Keratinocyte (primary cell): ENCODE data around the gene TP73. TPM values are rescaled to one million over a fixed set of nuclear protein-coding genes. Genes with fewer than 3 reads are reported as not detected.

Experiments
- DNase-seq: peaks from one replicate; pipeline ENCODE4 v3.0.0-alpha.2; 2011; ENCODE audit warnings: low read depth, missing footprints, low spot score
- FAIRE-seq: peaks from 2 replicates; lab custom pipeline; 2011; peaks lifted over from hg19 to GRCh38; lab: Jason Lieb, UNC
- H2AFZ ChIP-seq: 2 replicates; pipeline ENCODE4 v1.6.0; 2012; ENCODE audit warnings: low read length, control low read depth, inconsistent platforms; ENCODE audit not compliant: control insufficient read depth
- H3K27ac ChIP-seq: 2 replicates; pipeline ENCODE4 v1.5.1; 2011; ENCODE audit warnings: low read length; ENCODE audit not compliant: control insufficient read depth, insufficient read depth
- H3K27me3 ChIP-seq: 3 replicates; pipeline ENCODE4 v1.6.0; 2011; ENCODE audit warnings: low read length; ENCODE audit not compliant: control insufficient read depth, insufficient read depth; ENCODE audit errors: extremely low read depth
- H3K36me3 ChIP-seq, 2 experiments: 2 replicates in 1 of 2; 3 replicates in 1 of 2; pipeline ENCODE4 v1.5.1; 2011; ENCODE audit warnings: low read length in 2 of 2, mild to moderate bottlenecking in 1 of 2; ENCODE audit not compliant: control insufficient read depth in 2 of 2, insufficient read depth in 2 of 2; ENCODE audit errors: extremely low read depth in 1 of 2
- H3K4me1 ChIP-seq: 3 replicates; pipeline ENCODE4 v1.5.1; 2011; ENCODE audit warnings: low read length; ENCODE audit not compliant: control insufficient read depth, insufficient read depth; ENCODE audit errors: extremely low read depth
- H3K4me2 ChIP-seq: 3 replicates; pipeline ENCODE4 v1.6.0; 2011; ENCODE audit warnings: low read depth, low read length; ENCODE audit not compliant: control insufficient read depth, insufficient read depth; ENCODE audit errors: extremely low read depth
- H3K4me3 ChIP-seq, 3 experiments: fragments of 200-600 bp in 1 of 3; sonication (generic) in 1 of 3; 2 replicates in 2 of 3; 3 replicates in 1 of 3; pipeline ENCODE4 v1.5.1; 2011 to 2016; ENCODE audit warnings: low read length in 3 of 3, mild to moderate bottlenecking in 3 of 3, control low read depth in 2 of 3, inconsistent platforms in 1 of 3, low read depth in 1 of 3, mixed read lengths in 1 of 3, mixed run types in 1 of 3, moderate library complexity in 1 of 3; ENCODE audit not compliant: control insufficient read depth in 2 of 3, insufficient read depth in 2 of 3; ENCODE audit errors: extremely low read depth in 1 of 3
- H3K79me2 ChIP-seq: 2 replicates; pipeline ENCODE4 v1.6.0; 2012; ENCODE audit warnings: low read length; ENCODE audit not compliant: control insufficient read depth, insufficient read depth
- H3K9ac ChIP-seq: 3 replicates; pipeline ENCODE4 v1.6.0; 2011; ENCODE audit warnings: low read length; ENCODE audit not compliant: control insufficient read depth, insufficient read depth; ENCODE audit errors: extremely low read depth
- H3K9me1 ChIP-seq: 3 replicates; pipeline ENCODE4 v1.6.0; 2011; ENCODE audit warnings: low read length; ENCODE audit not compliant: control insufficient read depth, insufficient read depth; ENCODE audit errors: extremely low read depth
- H3K9me3 ChIP-seq: 2 replicates; pipeline ENCODE4 v1.5.1; 2012; ENCODE audit warnings: low read depth, low read length; ENCODE audit not compliant: control insufficient read depth
- H4K20me1 ChIP-seq: 3 replicates; pipeline ENCODE4 v1.6.0; 2011; ENCODE audit warnings: low read length; ENCODE audit not compliant: control insufficient read depth, insufficient read depth; ENCODE audit errors: extremely low read depth
- EZH2 ChIP-seq: IDR thresholded peaks from one replicate; pipeline ENCODE4 v1.6.1; 2012; ENCODE audit warnings: inconsistent platforms, mild to moderate bottlenecking, low read length, moderate library complexity
- dilution Hi-C: fragments of 300-500 bp; cut with MboI; formaldehyde crosslinking; loops from one replicate; pipeline ENCODE4 v1.7.0; 2020; ENCODE audit warnings: low sequenced_read_pairs; ENCODE audit not compliant: extremely low pct_ligation_motif_present
- polyA plus RNA-seq, 5 experiments: library from polyadenylated mRNA; depleted of rRNA in 3 of 5; stranded (reverse) in 3 of 5; stranded (forward) in 1 of 5; unstranded in 1 of 5; fragments of >200 nt; gene quantifications; 1 replicate in 1 of 5; 2 replicates in 3 of 5; 3 replicates in 1 of 5; pipeline versions ENCODE4 v1.2.1 to v1.2.3, GENCODE V29; 2011 to 2012; ENCODE audit warnings: missing spikeins in 2 of 5, low read depth in 1 of 5, low replicate concordance in 1 of 5
- TF ChIP-seq, protein P1 (sequence below), 3 experiments: IDR thresholded peaks in 1 of 3; conservative IDR thresholded peaks in 1 of 3; optimal IDR thresholded peaks in 1 of 3; 2 replicates in 2 of 3; 3 replicates in 1 of 3; pipeline versions ENCODE3 to v1.5.1; 2011; ENCODE audit warnings: low read length in 3 of 3, mild to moderate bottlenecking in 3 of 3, moderate library complexity in 2 of 3, control low read depth in 1 of 3, inconsistent platforms in 1 of 3; ENCODE audit not compliant: insufficient read depth in 2 of 3; ENCODE audit errors: extremely low read depth in 1 of 3

The TP73 gene
- polyA plus RNA-seq, 1 donor (not counting 4 experiments of a cell fraction or from before 2014, with no cell fraction given): 0.14 TPM

DNA sequence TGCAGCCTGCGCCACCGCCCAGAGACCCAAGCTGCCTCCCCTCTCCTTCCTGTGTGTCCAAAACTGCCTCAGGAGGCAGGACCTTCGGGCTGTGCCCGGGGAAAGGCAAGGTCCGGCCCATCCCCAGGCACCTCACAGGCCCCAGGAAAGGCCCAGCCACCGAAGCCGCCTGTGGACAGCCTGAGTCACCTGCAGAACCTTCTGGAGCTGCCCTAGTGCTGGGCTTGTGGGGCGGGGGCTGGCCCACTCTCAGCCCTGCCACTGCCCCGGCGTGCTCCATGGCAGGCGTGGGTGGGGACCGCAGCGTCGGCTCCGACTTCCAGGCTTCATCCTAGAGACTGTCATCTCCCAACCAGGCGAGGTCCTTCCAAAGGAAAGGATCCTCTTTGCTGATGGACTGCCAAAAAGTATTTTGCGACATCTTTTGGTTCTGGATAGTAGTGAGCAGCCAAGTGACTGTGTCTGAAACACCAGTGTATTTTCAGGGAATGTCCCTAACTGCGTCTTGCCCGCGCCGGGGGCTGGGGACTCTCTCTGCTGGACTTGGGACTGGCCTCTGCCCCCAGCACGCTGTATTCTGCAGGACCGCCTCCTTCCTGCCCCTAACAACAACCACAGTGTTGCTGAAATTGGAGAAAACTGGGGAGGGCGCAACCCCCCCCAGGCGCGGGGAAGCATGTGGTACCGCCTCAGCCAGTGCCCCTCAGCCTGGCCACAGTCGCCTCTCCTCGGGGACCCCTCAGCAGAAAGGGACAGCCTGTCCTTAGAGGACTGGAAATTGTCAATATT lies 81.0 kb downstream of the TP73 start:
- H2AFZ ChIP-seq: no peak overlapping the region
- H3K27ac ChIP-seq: no peak overlapping the region
- no peaks in the 10 kb centered on the region for H3K9me3 ChIP-seq
- no peaks in the 10 kb centered on the region for H3K27me3 ChIP-seq
- no peaks in the 10 kb centered on the region for H3K79me2 ChIP-seq
- no peaks in the 10 kb centered on the region for H3K4me1 ChIP-seq
- H3K36me3 ChIP-seq: peaks cover 3 to 4% of the 10 kb centered on the region in 2 experiments
- dilution Hi-C loops: no loop called here
- H3K4me2 ChIP-seq: no peak overlapping the region
- TF ChIP-seq EZH2: no peak
- TF ChIP-seq, protein P1, sequence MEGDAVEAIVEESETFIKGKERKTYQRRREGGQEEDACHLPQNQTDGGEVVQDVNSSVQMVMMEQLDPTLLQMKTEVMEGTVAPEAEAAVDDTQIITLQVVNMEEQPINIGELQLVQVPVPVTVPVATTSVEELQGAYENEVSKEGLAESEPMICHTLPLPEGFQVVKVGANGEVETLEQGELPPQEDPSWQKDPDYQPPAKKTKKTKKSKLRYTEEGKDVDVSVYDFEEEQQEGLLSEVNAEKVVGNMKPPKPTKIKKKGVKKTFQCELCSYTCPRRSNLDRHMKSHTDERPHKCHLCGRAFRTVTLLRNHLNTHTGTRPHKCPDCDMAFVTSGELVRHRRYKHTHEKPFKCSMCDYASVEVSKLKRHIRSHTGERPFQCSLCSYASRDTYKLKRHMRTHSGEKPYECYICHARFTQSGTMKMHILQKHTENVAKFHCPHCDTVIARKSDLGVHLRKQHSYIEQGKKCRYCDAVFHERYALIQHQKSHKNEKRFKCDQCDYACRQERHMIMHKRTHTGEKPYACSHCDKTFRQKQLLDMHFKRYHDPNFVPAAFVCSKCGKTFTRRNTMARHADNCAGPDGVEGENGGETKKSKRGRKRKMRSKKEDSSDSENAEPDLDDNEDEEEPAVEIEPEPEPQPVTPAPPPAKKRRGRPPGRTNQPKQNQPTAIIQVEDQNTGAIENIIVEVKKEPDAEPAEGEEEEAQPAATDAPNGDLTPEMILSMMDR (optimal IDR thresholded peaks at IDR 0.05 in 1 of 3, IDR thresholded peaks at IDR 0.05 in 1 of 3, conservative IDR thresholded peaks at IDR 0.05 in 1 of 3; ENCODE audit: extremely low read depth in 1 of 3, insufficient read depth in 2 of 3, low read length in 3 of 3): no peak
- no peaks in the 10 kb centered on the region for H4K20me1 ChIP-seq
- no peak for DNase-seq
- H3K9me1 ChIP-seq: no peaks in the 10 kb centered on the region
- H3K4me3 ChIP-seq: no peak overlapping the region
- H3K9ac ChIP-seq: no peak overlapping the region
- FAIRE-seq: no peak

DNA sequence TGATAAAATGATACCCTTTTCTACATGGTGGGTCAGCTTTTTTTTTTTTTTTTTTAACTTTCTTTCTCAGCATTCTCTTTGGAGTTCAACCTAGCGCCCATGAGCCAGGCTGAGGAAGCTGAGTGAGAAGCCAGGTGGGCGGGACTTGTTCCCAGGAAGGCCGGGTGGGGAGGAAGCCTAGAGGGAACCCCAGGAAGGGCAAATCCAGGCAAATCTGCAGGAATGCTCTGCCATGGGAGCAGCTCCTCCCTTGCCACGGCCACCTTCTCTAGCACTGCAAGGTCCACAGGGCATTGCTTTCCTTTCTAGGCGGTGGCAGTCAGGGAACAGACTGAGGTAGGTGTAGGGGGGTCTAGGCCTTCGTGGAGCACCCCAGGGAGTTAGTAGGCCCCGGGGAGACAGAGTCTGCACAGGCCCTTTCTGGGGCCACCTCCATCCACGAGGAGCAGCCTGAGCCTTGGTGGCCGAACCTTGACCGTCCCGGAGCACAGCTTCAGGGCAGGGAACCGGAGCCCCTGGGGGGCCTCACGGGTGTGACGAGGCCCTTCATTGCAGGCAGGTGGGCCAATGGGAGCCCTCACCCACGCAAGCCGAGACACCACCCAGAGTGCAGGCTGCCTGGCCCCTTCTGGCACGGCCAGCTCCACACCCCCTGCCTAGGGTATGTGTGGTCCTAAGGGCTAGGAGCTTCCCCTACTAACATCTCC lies 81.7 kb downstream of the TP73 start:
- no peaks in the 10 kb centered on the region for H3K9me3 ChIP-seq
- no peaks in the 10 kb centered on the region for H3K27me3 ChIP-seq
- H3K9me1 ChIP-seq: no peaks in the 10 kb centered on the region
- DNase-seq (no peak), FAIRE-seq (no peak)
- H3K4me3 ChIP-seq: no peak overlapping the region
- H3K27ac ChIP-seq: no peak overlapping the region
- no peak overlapping the region for H2AFZ ChIP-seq
- peaks cover 9% of the 10 kb centered on the region in 2 experiments for H3K36me3 ChIP-seq
- dilution Hi-C loops: no loop called here
- H3K4me2 ChIP-seq: no peak overlapping the region
- TF ChIP-seq EZH2: no peak
- TF ChIP-seq, protein P1 (optimal IDR thresholded peaks at IDR 0.05 in 1 of 3, IDR thresholded peaks at IDR 0.05 in 1 of 3, conservative IDR thresholded peaks at IDR 0.05 in 1 of 3; ENCODE audit: extremely low read depth in 1 of 3, insufficient read depth in 2 of 3, low read length in 3 of 3): no peak
- H3K9ac ChIP-seq: no peak overlapping the region
- H3K79me2 ChIP-seq: no peaks in the 10 kb centered on the region
- no peaks in the 10 kb centered on the region for H4K20me1 ChIP-seq
- no peaks in the 10 kb centered on the region for H3K4me1 ChIP-seq
